ENCODE results near the gene ZDHHC5.

The ZDHHC5 gene

DNA sequence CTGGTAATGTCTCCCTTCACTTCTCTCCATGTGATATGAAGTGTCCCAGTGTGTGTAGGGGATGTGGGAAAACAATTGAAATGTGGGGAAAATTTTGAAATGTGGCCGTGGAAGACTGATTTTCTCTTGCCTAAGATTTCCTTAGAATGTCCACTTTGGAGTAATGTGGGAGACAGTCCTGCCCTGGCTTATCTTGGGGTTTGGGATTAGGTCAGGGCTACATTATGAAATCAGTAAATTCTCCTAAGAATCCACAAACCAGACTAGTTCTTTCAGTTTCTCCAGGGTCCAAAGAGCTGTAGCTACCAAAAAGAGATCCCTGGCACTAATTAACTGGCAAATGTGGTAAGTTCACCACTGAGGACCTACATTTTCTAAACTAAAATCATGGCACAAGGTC is 41.0 kb upstream of the ZDHHC5 start:
- CTCF ChIA-PET, result interaction anchor here (2.2 to 2.3 kb wide), 2 partner anchors 13 to 18 kb away, joined by 7 to 10 read pairs; no protein-coding TSS in a partner anchor
- TF ChIP-seq, protein P1, sequence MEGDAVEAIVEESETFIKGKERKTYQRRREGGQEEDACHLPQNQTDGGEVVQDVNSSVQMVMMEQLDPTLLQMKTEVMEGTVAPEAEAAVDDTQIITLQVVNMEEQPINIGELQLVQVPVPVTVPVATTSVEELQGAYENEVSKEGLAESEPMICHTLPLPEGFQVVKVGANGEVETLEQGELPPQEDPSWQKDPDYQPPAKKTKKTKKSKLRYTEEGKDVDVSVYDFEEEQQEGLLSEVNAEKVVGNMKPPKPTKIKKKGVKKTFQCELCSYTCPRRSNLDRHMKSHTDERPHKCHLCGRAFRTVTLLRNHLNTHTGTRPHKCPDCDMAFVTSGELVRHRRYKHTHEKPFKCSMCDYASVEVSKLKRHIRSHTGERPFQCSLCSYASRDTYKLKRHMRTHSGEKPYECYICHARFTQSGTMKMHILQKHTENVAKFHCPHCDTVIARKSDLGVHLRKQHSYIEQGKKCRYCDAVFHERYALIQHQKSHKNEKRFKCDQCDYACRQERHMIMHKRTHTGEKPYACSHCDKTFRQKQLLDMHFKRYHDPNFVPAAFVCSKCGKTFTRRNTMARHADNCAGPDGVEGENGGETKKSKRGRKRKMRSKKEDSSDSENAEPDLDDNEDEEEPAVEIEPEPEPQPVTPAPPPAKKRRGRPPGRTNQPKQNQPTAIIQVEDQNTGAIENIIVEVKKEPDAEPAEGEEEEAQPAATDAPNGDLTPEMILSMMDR (IDR thresholded peaks at IDR 0.05; ENCODE audit: insufficient read depth, low read length, missing control alignments), result no peak
- H3K4me3 ChIP-seq (ENCODE audit: low read depth, low read length), result no peak overlapping the region
- DNase-seq (ENCODE audit: low read depth, low spot score), result no peak
- POLR2A ChIA-PET, result no interaction called here

DNA sequence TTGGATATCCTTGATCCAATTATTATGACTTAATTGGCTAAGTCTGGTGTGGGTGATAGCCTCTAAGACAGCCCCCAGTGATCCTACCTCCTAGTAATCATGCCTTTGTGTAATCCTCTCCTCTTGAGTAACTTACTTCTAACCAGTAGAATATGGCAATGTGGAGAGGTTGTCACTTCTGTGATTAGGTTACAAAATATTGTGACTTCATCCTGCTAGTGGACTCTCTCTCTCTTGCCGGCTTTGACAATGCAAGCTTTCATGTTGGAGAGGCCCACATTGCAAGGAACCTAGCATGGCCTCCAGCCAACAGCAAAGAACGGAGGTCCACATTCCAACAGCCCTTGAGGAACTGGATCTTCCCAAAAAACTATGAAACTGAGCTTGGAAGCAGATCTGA is 37.7 kb upstream of the ZDHHC5 start:
- ChIA-PET CTCF (interaction anchor here (1.1 to 3.6 kb wide), 4 partner anchors 10 to 62 kb away, joined by 3 to 17 read pairs (median 11); partner anchors contain the start of gene UBE2L6), POLR2A (no interaction called here)
- TF ChIP-seq, protein P1 (IDR thresholded peaks at IDR 0.05; ENCODE audit: insufficient read depth, low read length, missing control alignments), result no peak
- no peak for DNase-seq (ENCODE audit: low read depth, low spot score)
- H3K4me3 ChIP-seq (ENCODE audit: low read depth, low read length), result no peak overlapping the region

DNA sequence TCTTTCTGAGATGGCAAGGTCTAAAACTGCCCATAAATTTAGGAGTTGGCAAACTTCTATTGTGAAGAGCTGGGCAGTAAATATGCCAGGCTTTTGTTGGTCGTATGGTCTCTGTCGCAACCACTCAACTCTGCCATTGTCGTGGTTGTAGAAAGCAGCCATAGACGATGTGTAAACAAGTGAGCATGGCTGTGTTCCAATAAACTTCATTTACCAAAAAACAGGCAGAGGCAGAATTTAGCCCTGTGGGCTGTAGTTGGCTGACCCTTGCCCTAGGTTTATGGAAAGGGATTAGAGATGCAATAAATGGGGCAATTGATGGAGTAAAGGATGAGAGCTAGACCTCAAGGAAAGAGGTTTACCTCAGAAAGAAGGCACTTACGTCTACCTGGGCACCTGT is 35.8 kb upstream of the ZDHHC5 start:
- no peak for DNase-seq (ENCODE audit: low read depth, low spot score)
- ChIA-PET POLR2A (no interaction called here), CTCF (interaction anchor here (2.9 to 3.6 kb wide), 3 partner anchors 8 to 64 kb away, joined by 9 to 17 read pairs (median 13); partner anchors contain the start of gene UBE2L6)
- no peak overlapping the region for H3K4me3 ChIP-seq (ENCODE audit: low read depth, low read length)
- TF ChIP-seq, protein P1 (IDR thresholded peaks at IDR 0.05; ENCODE audit: insufficient read depth, low read length, missing control alignments), result no peak

DNA sequence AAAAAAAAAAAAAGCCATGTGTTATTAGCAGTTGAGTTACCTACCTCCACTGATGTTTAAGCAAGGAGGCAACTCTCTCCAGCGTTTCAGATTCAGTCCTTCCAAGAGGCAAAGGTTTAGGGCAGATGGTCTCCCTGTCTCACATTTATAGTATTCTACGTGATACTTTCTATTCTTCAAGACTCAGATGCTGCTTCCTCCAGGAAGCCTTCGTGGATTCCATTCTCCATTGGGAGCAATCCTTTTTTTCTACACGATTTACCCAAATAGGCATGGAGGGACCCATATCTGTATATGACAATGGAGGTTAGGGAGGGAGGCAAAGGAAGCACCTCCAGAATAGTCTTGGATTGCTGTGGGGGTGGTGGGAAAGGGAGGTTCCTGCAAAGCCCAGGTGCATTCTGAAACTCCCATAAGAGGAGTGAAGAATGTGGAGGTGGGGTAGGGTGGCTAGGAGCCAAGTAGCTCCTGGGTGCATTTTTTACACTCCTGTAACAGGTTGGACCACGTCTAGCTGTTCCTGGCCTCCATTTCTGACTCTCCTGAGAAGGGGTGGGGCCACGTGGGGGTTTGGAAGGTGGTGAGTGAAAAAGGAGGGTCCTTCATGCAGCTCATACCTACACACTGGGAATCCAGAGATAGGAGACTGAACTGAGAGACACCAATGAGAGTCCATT is 34.4 kb upstream of the ZDHHC5 start:
- ChIA-PET POLR2A (no interaction called here), CTCF (interaction anchor here (0.9 to 3.6 kb wide), 4 partner anchors 11 to 140 kb away, joined by 3 to 17 read pairs (median 7); partner anchors contain the start of gene UBE2L6)
- no peak for DNase-seq (ENCODE audit: low read depth, low spot score)
- no peak overlapping the region for H3K4me3 ChIP-seq (ENCODE audit: low read depth, low read length)
- TF ChIP-seq, protein P1 (IDR thresholded peaks at IDR 0.05; ENCODE audit: insufficient read depth, low read length, missing control alignments), result no peak

DNA sequence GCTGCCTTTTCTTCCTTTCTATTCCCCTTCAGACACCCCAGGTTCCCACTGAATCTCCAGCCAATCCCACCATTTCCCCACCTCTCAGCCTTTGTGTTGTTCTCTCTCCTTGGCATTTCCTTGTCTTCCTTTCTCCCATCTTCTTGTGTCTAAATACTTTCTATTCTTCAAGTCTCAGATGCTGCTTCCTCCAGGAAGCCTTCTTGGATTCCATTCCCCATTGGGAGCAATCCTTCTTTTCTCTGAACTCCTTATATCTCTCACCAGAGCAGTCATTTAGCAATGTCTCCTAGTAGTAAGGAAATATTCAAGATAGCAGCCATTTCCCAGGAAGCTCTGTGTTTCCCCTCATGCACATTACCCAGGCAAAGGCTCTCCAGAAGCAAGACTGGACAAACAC is 33.6 kb upstream of the ZDHHC5 start:
- TF ChIP-seq, protein P1 (IDR thresholded peaks at IDR 0.05; ENCODE audit: insufficient read depth, low read length, missing control alignments), result no peak
- CTCF ChIA-PET, result interaction anchor here (0.9 to 1.7 kb wide), 5 partner anchors 10 to 141 kb away, joined by 3 to 9 read pairs (median 5); partner anchors contain the start of gene UBE2L6
- no peak for DNase-seq (ENCODE audit: low read depth, low spot score)
- POLR2A ChIA-PET, result no interaction called here
- H3K4me3 ChIP-seq (ENCODE audit: low read depth, low read length), result no peak overlapping the region

DNA sequence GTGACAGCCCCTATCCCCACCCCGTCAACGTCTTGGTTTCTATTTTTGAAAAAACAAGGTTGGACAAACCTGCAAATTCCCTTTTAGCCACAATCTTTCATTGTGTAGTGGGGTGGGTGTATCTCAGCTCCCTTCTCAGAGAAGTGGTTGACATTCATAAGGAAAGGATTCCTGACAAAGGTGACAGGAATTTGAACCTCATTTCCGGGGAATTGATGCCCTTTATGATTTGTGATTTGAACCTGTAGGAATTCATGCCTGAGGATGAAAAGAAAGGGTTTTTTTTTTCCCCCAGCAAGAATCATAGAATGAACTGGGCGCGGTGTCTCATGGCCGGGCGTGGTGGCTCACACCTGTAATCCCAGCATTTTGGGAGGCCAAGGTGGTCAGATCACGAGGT is 32.7 kb upstream of the ZDHHC5 start:
- POLR2A ChIA-PET, result no interaction called here
- no peak for DNase-seq (ENCODE audit: low read depth, low spot score)
- TF ChIP-seq, protein P1 (IDR thresholded peaks at IDR 0.05; ENCODE audit: insufficient read depth, low read length, missing control alignments), result no peak
- no peak overlapping the region for H3K4me3 ChIP-seq (ENCODE audit: low read depth, low read length)
- CTCF ChIA-PET, result interaction anchor here (1.3 to 1.7 kb wide), 4 partner anchors 9 to 108 kb away, joined by 5 to 9 read pairs (median 6); partner anchors contain the start of gene UBE2L6
